ENCODE data around the gene TTC39A. TPM values are rescaled to one million over a fixed set of nuclear protein-coding genes. Genes with fewer than 3 reads are reported as not detected.
A peak's percentile ranks its signal among the peaks of the same experiment; 100 is the strongest.

TTC39A gene
- polyA plus RNA-seq, 2 of the 4 experiments (the other 2 are of a cell fraction) = 1.4 to 6.2 TPM

GRCh38 chr1:51313961-51314777, 16.2 kb downstream of the TTC39A start:
- TF ChIP-seq FOSL2 (IDR thresholded peaks at IDR 0.05) = no peak
- peak; percentile 11; the same call in 1 of the 2 replicates for TF ChIP-seq FOSL2 (CRISPR knock-in tag; IDR thresholded peaks at IDR 0.05)
- TF ChIP-seq POLR2AphosphoS2 (conservative IDR thresholded peaks at IDR 0.05; ENCODE audit: low read length) = no peak
- TF ChIP-seq KDM1A (IDR thresholded peaks at IDR 0.05; ENCODE audit: low read depth) = no peak
- no peak for TF ChIP-seq ZNF302 (CRISPR knock-in tag; IDR thresholded peaks at IDR 0.05)
- TF ChIP-seq CEBPB (IDR thresholded peaks at IDR 0.05) = 0 out of 4 replicates have a peak, but pooled peaks of 1 of the 2 experiments have one; percentile 23
- TF ChIP-seq JUNB (IDR thresholded peaks at IDR 0.05) = no peak
- CTCF ChIA-PET = interaction anchor here (3.5 kb wide), 1 partner anchor 17 kb away, joined by 11 read pairs; no protein-coding TSS in a partner anchor
- Histone ChIP-seq H3K4me3 (no peak overlapping the region), H3K9me3 (no peaks in the 10 kb centered on the region), H3K4me1 (peaks cover 31% of the 10 kb centered on the region), H3K27ac (peak overlapping the region; percentile 81 to 87), H3K4me2 (peak overlapping the region; percentile 61)
- POLR2A ChIA-PET = interaction anchor here (0.6 kb wide), 1 partner anchor 339 kb away, joined by 3 read pairs; no protein-coding TSS in a partner anchor
- ATAC-seq = peak; percentile 58 to 69
- DNase-seq (ENCODE audit: low read depth in 1 of 2, low spot score in 1 of 2) = peak; percentile 32 to 53
- FAIRE-seq = no peak
- WGBS (ENCODE audit: missing lambda C conversion rate) = 44% methylated on average over 9 of the region's 12 CpGs

GRCh38 chr1:51313268-51313852, 17.0 kb downstream of the TTC39A start:
- Histone ChIP-seq H3K27ac (peak overlapping the region; percentile 81 to 87), H3K9me3 (no peaks in the 10 kb centered on the region), H3K4me2 (peak overlapping the region; percentile 61), H3K4me1 (peaks cover 31% of the 10 kb centered on the region), H3K4me3 (no peak overlapping the region)
- WGBS (ENCODE audit: missing lambda C conversion rate) = 84% methylated on average over 5 of the region's 5 CpGs
- no peak for FAIRE-seq
- ATAC-seq = peak; percentile 46 to 80; a peak in 4 of 6 replicates
- CTCF ChIA-PET = interaction anchor here (3.5 kb wide), 1 partner anchor 17 kb away, joined by 11 read pairs; no protein-coding TSS in a partner anchor
- DNase-seq (ENCODE audit: low read depth in 1 of 2, low spot score in 1 of 2) = peak; percentile 33 to 44
- TF ChIP-seq CBX8 (IDR thresholded peaks at IDR 0.05) (no peak), KDM5A (IDR thresholded peaks at IDR 0.05) (no peak), USF2 (IDR thresholded peaks at IDR 0.05) (no peak), RAD21 (conservative IDR thresholded peaks at IDR 0.05 in 1 of 2, IDR thresholded peaks at IDR 0.05 in 1 of 2) (peak in 1 of 2 experiments; percentile 22; a peak in 1 of 5 replicates), EHF (CRISPR knock-in tag; IDR thresholded peaks at IDR 0.05) (no peak), PBX3 (IDR thresholded peaks at IDR 0.05) (no peak), CTCF (IDR thresholded peaks at IDR 0.05) (no peak)
- POLR2A ChIA-PET = no interaction called here

GRCh38 chr1:51312718-51313117, 17.6 kb downstream of the TTC39A start:
- ATAC-seq = no peak
- no peak for DNase-seq (ENCODE audit: low read depth in 1 of 2, low spot score in 1 of 2)
- H3K27ac ChIP-seq = peak overlapping the region; percentile 81 to 87; a peak in 5 of 6 replicates
- POLR2A ChIA-PET = no interaction called here
- peaks cover 31% of the 10 kb centered on the region for H3K4me1 ChIP-seq
- FAIRE-seq = no peak
- CTCF ChIA-PET = interaction anchor here (3.5 kb wide), 1 partner anchor 16 kb away, joined by 11 read pairs; no protein-coding TSS in a partner anchor
- H3K9me3 ChIP-seq = no peaks in the 10 kb centered on the region
- no peak overlapping the region for H3K4me3 ChIP-seq
- H3K4me2 ChIP-seq = no peak overlapping the region
- 92% methylated on average over 4 of the region's 4 CpGs for WGBS (ENCODE audit: missing lambda C conversion rate)
- TF ChIP-seq HDAC2 (IDR thresholded peaks at IDR 0.05) (no peak), MYC (IDR thresholded peaks at IDR 0.05; ENCODE audit: borderline replicate concordance, low read length) (no peak), SMC3 (IDR thresholded peaks at IDR 0.05) (no peak), EHF (CRISPR knock-in tag; IDR thresholded peaks at IDR 0.05) (no peak), BCL3 (IDR thresholded peaks at IDR 0.05) (no peak), TFCP2L1 (CRISPR knock-in tag; IDR thresholded peaks at IDR 0.05) (no peak), GATA3 (IDR thresholded peaks at IDR 0.05; ENCODE audit: borderline replicate concordance) (no peak), ESRRA (IDR thresholded peaks at IDR 0.05; ENCODE audit: borderline replicate concordance, low read length) (no peak), HEYL (CRISPR knock-in tag; IDR thresholded peaks at IDR 0.05) (no peak), KDM5A (IDR thresholded peaks at IDR 0.05) (no peak), RCOR1 (IDR thresholded peaks at IDR 0.05; ENCODE audit: low read depth, low read length) (no peak), HOXB13 (CRISPR knock-in tag; IDR thresholded peaks at IDR 0.05; ENCODE audit: low read depth) (no peak), E2F6 (IDR thresholded peaks at IDR 0.05; ENCODE audit: borderline replicate concordance, low read depth) (no peak), RFX5 (IDR thresholded peaks at IDR 0.05) (no peak), ZFP36 (IDR thresholded peaks at IDR 0.05; ENCODE audit: borderline replicate concordance, partially characterized antibody) (no peak)
